ENCODE measurements around the gene THSD8.

The THSD8 gene

GRCh38 chr19:12782174-12782423 is 19.8 kb upstream of the THSD8 start:
- no peak for DNase-seq

DNA sequence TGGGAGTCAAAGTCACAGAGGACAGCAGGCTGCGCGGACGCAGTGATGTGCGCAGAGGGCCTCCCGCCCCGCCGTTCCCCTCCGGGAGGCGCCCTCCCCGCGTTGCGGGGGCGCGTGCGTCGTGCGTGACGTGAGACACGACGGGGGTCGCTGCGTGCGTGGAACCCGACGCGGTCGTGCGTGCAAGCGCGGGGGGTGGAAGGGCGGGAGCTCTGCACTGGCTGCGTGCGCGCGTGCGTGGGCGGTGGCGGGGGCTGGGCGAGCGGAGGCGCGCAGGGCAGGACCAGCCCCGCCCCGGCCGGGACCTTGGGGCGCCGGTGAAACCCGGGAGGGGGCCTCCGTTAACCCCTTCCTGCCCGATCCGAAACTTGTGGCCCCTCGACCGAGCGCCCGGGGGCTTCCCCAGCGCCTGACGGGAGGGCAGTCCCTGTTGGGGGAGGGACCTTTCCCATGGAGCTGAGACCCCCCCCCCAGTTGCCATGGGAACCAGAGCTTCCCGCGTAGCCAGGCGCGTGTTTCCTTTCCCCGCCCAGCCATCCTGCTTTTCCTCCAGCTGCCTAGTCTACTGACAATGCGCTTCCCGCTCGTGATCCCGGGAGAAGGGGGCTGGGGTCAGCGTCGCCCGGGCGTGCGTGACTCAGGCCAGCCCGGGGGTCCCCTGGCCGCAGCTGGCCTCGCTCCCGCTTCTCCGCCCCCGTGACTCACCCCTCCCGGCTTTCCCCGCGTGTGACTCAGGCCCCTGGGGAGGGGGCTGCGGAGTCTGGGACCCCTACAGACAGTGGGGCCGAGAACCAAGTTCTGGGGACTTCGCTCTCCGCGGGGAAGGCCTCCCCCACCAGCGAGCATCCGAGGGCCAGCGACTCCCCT is 19.2 kb upstream of the THSD8 start:
- DNase-seq: peak; percentile 44

- no peak for DNase-seq
Observed at GRCh38 chr19:12783291-12783848, 18.5 kb upstream of the THSD8 start.

GRCh38 chr19:12783849-12784393 is 17.9 kb upstream of the THSD8 start:
- DNase-seq: no peak

- no peak for DNase-seq
Observed at GRCh38 chr19:12784394-12784870, 17.4 kb upstream of the THSD8 start.

- no peak for DNase-seq
Observed at GRCh38 chr19:12784871-12785430, 16.9 kb upstream of the THSD8 start.

DNA sequence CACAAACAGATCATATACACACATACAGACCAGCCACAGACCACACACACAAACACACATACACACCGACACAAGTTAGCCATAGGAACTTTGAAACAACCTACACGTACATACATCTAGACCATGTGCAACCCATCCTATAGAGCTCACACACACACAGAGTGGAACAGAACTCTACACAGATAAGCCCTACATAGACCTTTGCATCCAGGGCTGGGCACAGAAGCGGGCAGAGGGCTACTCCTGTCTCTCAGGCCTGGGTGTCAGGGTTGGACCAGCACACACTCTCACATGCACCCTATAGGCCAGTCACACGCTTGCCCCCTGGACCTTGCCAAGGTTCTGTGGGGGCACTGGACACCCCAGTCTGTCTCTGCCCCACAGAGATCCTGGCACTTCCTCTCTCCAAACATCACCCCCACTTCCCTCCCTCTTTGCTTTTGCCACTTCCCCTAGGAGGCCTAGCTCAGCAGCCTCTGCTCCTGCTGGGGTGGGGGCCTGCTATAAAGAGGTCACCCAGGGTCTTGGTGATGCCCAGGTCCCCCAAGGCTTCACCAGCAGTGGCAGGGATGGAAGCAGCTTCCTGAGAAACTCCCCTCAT is 16.3 kb upstream of the THSD8 start:
- no peak for DNase-seq

DNA sequence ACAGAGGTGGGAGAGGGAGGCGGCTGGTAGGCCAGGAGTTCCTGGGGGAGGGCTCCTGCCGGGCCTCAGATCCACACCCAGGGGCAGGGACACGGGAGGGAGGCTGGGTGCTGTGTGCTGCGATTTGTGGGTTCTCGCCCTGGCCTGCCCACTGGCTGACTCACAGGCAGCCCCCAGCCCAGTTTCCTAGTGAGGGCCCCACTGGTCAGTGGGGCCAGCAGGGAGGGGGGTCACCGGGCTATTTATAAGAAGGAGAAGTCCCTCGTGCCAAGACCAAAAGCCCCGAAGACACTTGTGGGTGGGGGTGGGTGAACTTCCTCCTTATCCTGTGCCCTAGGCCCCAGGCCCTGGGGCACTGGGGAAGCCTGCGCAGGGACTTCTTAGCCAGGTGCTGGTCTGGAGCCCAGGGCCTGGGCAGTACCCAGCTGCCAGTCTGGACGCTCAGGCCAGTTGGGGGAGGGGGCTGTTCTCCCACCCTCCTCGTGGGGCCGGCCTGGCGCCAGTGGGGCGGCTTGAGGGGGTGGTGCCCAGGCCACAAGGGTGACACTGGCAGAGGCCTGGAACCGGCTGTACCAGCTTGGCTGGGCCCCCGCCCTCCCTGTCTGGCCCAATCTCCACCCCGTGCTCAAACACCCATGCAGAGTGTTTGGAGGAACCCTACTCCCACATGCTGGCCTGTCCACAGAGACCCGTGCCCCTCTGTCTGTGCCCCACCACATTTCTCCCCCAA is 15.6 kb upstream of the THSD8 start:
- no peak for DNase-seq

DNA sequence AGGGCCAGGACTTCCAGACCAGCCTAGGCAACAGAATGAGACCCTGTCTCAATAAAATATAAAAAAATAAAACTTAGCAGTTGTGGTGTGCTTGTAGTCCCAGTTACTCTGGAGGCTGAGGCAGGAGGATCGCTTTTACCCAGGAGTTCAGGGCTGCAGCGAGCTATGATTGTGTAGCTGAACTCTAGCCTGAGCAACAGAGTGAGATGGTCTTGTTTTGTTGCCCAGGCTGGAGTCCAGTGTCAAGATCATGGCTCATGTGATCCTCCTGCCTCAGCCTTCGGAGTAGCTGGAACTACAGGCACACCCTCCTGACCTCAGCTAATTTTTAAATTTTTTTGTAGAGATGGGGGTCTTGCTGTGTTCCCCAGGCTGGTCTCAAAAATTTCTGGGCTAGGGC is 14.9 kb upstream of the THSD8 start:
- DNase-seq: no peak

- no peak for DNase-seq
Observed at GRCh38 chr19:12787458-12787857, 14.4 kb upstream of the THSD8 start.

DNA sequence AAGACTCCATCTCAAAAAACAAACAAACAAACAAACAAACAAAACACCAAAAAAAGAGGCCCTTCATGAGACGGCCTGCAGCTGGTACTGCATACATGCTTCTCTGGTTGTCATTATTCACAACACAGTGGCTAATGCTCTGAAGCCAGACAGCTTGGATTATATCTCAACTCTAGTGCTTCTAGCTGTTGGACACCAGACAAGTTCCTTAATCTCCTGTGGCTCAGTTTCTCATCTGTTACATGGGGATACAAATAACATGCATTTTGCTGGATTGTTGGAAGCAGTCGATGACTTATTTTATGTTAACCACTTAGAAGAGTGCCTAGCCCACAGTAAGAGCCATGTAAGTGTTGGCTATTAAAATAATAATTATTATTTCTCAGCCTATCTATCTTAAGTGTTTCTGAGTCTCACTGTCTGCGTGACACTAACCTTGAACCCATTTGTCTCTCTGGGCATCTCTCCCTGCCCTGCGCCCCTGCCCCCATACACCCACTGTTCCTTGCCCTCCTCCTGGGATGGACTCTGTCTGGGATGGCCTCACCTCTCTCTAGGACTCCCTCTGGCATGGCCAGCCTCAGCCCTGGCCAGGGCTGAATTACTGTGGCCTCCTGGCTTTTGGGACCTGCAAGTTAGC is 13.7 kb upstream of the THSD8 start:
- DNase-seq: no peak

DNA sequence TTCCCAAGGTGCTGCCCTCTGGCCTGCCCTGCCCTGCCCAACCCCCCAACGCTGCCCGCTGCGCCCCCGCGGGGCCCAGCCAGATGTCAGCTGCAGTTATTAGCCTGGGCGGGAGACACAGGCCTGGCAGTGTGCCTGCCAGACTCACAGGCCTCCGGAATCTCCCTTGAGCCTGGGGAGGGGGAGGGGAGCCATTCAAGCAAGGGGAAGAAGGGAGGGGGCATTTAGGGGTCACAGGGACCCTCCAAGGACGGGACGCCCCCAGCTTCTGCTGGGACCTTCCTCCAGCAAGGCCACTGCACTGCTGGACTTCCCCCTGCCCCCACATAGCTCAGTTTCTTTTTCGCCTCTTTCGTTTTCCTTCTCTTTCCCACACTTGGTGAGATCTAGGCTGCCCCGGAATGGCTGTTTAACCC is 13.2 kb upstream of the THSD8 start:
- no peak for DNase-seq

- DNase-seq: no peak
Observed at GRCh38 chr19:12789098-12789903, 12.6 kb upstream of the THSD8 start.

DNA sequence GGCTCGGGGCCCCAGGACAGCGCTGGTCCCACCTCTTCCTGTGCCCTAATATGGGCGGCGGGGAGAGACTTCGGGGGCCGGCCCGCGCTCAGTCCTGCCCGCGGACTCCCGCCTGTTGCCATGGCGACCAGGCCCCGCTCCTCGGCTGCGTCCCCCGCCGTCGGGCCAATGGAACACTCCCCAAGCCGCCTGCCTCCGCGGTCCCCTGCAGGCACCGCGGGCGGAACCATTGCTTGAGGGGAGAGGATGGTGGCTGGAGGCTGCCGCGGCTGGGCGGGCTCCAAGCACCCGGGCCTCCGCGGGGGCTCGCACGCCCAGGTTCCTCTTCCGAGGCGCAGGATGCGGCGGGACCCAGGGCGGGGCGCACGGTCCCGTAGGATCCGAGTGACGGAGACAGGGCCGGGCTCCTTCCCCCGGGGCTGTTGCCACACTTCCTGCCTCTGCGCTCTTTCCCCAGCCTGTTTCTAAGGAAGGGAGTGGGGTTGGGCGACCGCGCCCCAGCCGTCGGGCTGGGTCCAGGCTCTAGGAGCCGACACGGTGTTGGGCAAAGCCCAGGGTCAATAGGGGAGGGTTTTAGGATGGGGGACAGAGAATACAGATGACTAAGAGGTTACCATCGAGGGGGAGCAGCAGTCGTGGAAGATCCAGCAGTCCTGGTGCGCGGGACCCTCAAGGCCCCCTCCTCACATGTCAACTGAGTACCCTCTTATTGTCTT is 11.8 kb upstream of the THSD8 start:
- DNase-seq: peak; percentile 64

- DNase-seq: no peak
Observed at GRCh38 chr19:12790628-12791344, 11.1 kb upstream of the THSD8 start.

DNA sequence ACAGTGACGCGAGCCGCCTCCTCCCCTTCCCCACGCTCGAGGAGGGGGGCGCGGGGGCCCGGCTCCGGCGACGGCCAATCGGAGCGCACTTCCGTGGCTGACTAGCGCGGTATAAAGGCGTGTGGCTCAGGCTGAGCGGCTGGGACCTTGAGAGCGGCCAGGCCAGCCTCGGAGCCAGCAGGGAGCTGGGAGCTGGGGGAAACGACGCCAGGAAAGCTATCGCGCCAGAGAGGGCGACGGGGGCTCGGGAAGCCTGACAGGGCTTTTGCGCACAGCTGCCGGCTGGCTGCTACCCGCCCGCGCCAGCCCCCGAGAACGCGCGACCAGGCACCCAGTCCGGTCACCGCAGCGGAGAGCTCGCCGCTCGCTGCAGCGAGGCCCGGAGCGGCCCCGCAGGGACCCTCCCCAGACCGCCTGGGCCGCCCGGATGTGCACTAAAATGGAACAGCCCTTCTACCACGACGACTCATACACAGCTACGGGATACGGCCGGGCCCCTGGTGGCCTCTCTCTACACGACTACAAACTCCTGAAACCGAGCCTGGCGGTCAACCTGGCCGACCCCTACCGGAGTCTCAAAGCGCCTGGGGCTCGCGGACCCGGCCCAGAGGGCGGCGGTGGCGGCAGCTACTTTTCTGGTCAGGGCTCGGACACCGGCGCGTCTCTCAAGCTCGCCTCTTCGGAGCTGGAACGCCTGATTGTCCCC is 10.4 kb upstream of the THSD8 start, which contains the start of gene JUNB:
JUNB (plus strand) TSS at position 142 of the 706 bp plus-strand sequence; CDS start at position 428, 286 bp downstream.
- peak; percentile 79 for DNase-seq

GRCh38 chr19:12792051-12792852 is 9.6 kb upstream of the THSD8 start:
- DNase-seq: peak; percentile 27

DNA sequence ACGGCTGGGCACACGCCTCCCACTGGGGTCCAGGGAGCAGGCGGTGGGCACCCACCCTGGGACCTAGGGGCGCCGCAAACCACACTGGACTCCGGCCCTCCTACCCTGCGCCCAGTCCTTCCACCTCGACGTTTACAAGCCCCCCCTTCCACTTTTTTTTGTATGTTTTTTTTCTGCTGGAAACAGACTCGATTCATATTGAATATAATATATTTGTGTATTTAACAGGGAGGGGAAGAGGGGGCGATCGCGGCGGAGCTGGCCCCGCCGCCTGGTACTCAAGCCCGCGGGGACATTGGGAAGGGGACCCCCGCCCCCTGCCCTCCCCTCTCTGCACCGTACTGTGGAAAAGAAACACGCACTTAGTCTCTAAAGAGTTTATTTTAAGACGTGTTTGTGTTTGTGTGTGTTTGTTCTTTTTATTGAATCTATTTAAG is 9.0 kb upstream of the THSD8 start:
- no peak for DNase-seq

Measured in NCI-H345 (cell line).